ENCODE results near the gene DRG2.

- no peak for TF ChIP-seq POLR2AphosphoS5 (IDR thresholded peaks at IDR 0.05)
- TF ChIP-seq, protein P1, sequence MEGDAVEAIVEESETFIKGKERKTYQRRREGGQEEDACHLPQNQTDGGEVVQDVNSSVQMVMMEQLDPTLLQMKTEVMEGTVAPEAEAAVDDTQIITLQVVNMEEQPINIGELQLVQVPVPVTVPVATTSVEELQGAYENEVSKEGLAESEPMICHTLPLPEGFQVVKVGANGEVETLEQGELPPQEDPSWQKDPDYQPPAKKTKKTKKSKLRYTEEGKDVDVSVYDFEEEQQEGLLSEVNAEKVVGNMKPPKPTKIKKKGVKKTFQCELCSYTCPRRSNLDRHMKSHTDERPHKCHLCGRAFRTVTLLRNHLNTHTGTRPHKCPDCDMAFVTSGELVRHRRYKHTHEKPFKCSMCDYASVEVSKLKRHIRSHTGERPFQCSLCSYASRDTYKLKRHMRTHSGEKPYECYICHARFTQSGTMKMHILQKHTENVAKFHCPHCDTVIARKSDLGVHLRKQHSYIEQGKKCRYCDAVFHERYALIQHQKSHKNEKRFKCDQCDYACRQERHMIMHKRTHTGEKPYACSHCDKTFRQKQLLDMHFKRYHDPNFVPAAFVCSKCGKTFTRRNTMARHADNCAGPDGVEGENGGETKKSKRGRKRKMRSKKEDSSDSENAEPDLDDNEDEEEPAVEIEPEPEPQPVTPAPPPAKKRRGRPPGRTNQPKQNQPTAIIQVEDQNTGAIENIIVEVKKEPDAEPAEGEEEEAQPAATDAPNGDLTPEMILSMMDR (IDR thresholded peaks at IDR 0.05), result no peak
These were observed 16.0 kb upstream of the DRG2 start for GRCh38 chr17:18071751-18072150.
